ENCODE results near the gene CIT.
"Not testable (repeated sequence)": the region's sequence is repeated elsewhere in the genome, so short reads cannot be mapped to it uniquely, and the experiment has no call there.

Gene CIT

GRCh38 chr12:119876761-119877638 lies at the start of gene CIT:
TSS of gene CIT (minus strand) at chr12:119877320. CDS start at chr12:119876168, 1,152 bp downstream.
- peak; percentile 97 for DNase-seq

- no peak for DNase-seq
These were observed 48.1 kb upstream of the CIT start for GRCh38 chr12:119925269-119925668.

GRCh38 chr12:119920064-119920463 lies 42.9 kb upstream of the CIT start:
- DNase-seq = no peak

GRCh38 chr12:119915894-119916510 lies 38.9 kb upstream of the CIT start:
- no peak for DNase-seq

- DNase-seq = no peak
These were observed 37.5 kb upstream of the CIT start for GRCh38 chr12:119914666-119915065.

GRCh38 chr12:119913536-119914330 lies 36.6 kb upstream of the CIT start:
- DNase-seq = no peak

- no peak for DNase-seq
These were observed 34.1 kb upstream of the CIT start for GRCh38 chr12:119911182-119911581.

- DNase-seq = no peak
These were observed 33.5 kb upstream of the CIT start for GRCh38 chr12:119910586-119910985.

GRCh38 chr12:119902084-119902509 lies 25.0 kb upstream of the CIT start:
- DNase-seq = peak; percentile 64

- DNase-seq = no peak
These were observed 24.6 kb upstream of the CIT start for GRCh38 chr12:119901670-119902069.

- no peak for DNase-seq
These were observed 17.8 kb upstream of the CIT start for GRCh38 chr12:119894916-119895315.

GRCh38 chr12:119892611-119893010 lies 15.5 kb upstream of the CIT start:
- DNase-seq = not testable (repeated sequence)

GRCh38 chr12:119885549-119885948 lies 8.4 kb upstream of the CIT start:
- no peak for DNase-seq

GRCh38 chr12:119883791-119884190 lies 6.7 kb upstream of the CIT start:
- not testable (repeated sequence) for DNase-seq

- no peak for DNase-seq
These were observed 6.1 kb upstream of the CIT start for GRCh38 chr12:119883237-119883636.

GRCh38 chr12:119877639-119877948 lies 474 bp upstream of the CIT start:
- DNase-seq = no peak

- DNase-seq = peak; percentile 45
These were observed 6.7 kb downstream of the CIT start for GRCh38 chr12:119870457-119870856.

- DNase-seq = no peak
These were observed 7.4 kb downstream of the CIT start for GRCh38 chr12:119869720-119870119.

GRCh38 chr12:119868992-119869391 lies 8.1 kb downstream of the CIT start:
- no peak for DNase-seq

- no peak for DNase-seq
These were observed 12.5 kb downstream of the CIT start for GRCh38 chr12:119864591-119864990.

GRCh38 chr12:119859241-119859640 lies 17.9 kb downstream of the CIT start:
- no peak for DNase-seq

- DNase-seq = no peak
These were observed 20.0 kb downstream of the CIT start for GRCh38 chr12:119857041-119857591.

- no peak for DNase-seq
These were observed 26.8 kb downstream of the CIT start for GRCh38 chr12:119850330-119850729.

Data from NCI-H2171 (cell line).